Loucy (cell line): ENCODE measurements around the gene NTN5.
A peak's percentile ranks its signal among the peaks of the same experiment; 100 is the strongest.

Experiments used
- H2AFZ ChIP-seq: fragments of 200-600 bp; sonication (generic); 2 replicates; pipeline ENCODE4 v1.6.0; 2016; ENCODE audit warnings: antibody characterized with exemption, mild to moderate bottlenecking, low read length, moderate library complexity
- H3F3A ChIP-seq: fragments of 200-600 bp; 2 replicates; pipeline ENCODE4 v1.6.0; 2016; ENCODE audit warnings: antibody characterized with exemption, low read depth, mild to moderate bottlenecking
- H3K27me3 ChIP-seq: fragments of 200-600 bp; sonication (generic); 2 replicates; pipeline ENCODE4 v1.6.1; 2014; ENCODE audit warnings: low read length, mild to moderate bottlenecking; ENCODE audit not compliant: insufficient read depth, poor library complexity, severe bottlenecking
- H3K36me3 ChIP-seq: fragments of 200-600 bp; sonication (generic); 2 replicates; pipeline ENCODE4 v1.6.1; 2016; ENCODE audit warnings: low read length; ENCODE audit not compliant: insufficient read depth
- H3K4me1 ChIP-seq: fragments of 200-600 bp; sonication (generic); 2 replicates; pipeline ENCODE4 v1.5.1; 2014; ENCODE audit warnings: low read length, mild to moderate bottlenecking; ENCODE audit not compliant: insufficient read depth, poor library complexity, severe bottlenecking
- H3K4me2 ChIP-seq: fragments of 200-600 bp; sonication (generic); 2 replicates; pipeline ENCODE4 v1.6.0; 2014; ENCODE audit warnings: antibody characterized with exemption, low read length, low read depth, mild to moderate bottlenecking; ENCODE audit not compliant: poor library complexity, severe bottlenecking
- H3K4me3 ChIP-seq: fragments of 200-600 bp; sonication (generic); 2 replicates; pipeline ENCODE4 v1.5.1; 2014; ENCODE audit warnings: low read length, mild to moderate bottlenecking, mixed read lengths; ENCODE audit not compliant: poor library complexity, severe bottlenecking
- H3K79me2 ChIP-seq: fragments of 200-600 bp; sonication (generic); 2 replicates; pipeline ENCODE4 v1.6.1; 2014; ENCODE audit warnings: low read length; ENCODE audit not compliant: insufficient read depth
- H3K9ac ChIP-seq: fragments of 200-600 bp; sonication (generic); 2 replicates; pipeline ENCODE4 v1.6.0; 2014; ENCODE audit warnings: mild to moderate bottlenecking, low read depth, low read length, moderate library complexity; ENCODE audit not compliant: poor library complexity, severe bottlenecking
- H3K9me2 ChIP-seq: fragments of 200-600 bp; sonication (generic); replicated peaks from 2 replicates; pipeline ENCODE4 v1.6.1; 2016; ENCODE audit warnings: low read depth, low read length, mixed read lengths
- H3K9me3 ChIP-seq: fragments of 200-600 bp; sonication (generic); 2 replicates; pipeline ENCODE4 v1.6.1; 2014; ENCODE audit warnings: mild to moderate bottlenecking, antibody characterized with exemption, low read length, low read depth; ENCODE audit not compliant: insufficient read depth
- H4K20me1 ChIP-seq: fragments of 200-600 bp; sonication (generic); 2 replicates; pipeline ENCODE4 v1.6.0; 2014; ENCODE audit warnings: antibody characterized with exemption, low read length, mild to moderate bottlenecking; ENCODE audit not compliant: insufficient read depth, poor library complexity, severe bottlenecking
- CTCF ChIP-seq: fragments of 200-600 bp; sonication (generic); conservative IDR thresholded peaks from 2 replicates; pipeline ENCODE4 v1.5.1; 2014; ENCODE audit warnings: mild to moderate bottlenecking, antibody characterized with exemption, low read length
- EZH2phosphoT487 ChIP-seq: fragments of 200-600 bp; IDR thresholded peaks from 2 replicates; pipeline ENCODE4 v1.6.1; 2018; ENCODE audit warnings: antibody characterized with exemption, mild to moderate bottlenecking, moderate library complexity, borderline replicate concordance

Gene NTN5

GRCh38 chr19:48634424-48635262 lies 38.2 kb downstream of the NTN5 start:
- peak overlapping the region; percentile 97 for H3K9ac ChIP-seq
- TF ChIP-seq CTCF (no peak), EZH2phosphoT487 (no peak)

GRCh38 chr19:48634036-48634342 lies 38.8 kb downstream of the NTN5 start:
- Histone ChIP-seq H3K36me3 (peaks cover 12% of the 10 kb centered on the region; the same call in 1 of the 2 replicates), H3K4me1 (peaks cover 39% of the 10 kb centered on the region), H3K9me2 (no peaks in the 10 kb centered on the region), H3K9ac (peak overlapping the region; percentile 97), H3K79me2 (peaks cover 38% of the 10 kb centered on the region), H4K20me1 (peaks cover 4% of the 10 kb centered on the region), H3K9me3 (no peaks in the 10 kb centered on the region), H3K4me2 (peak overlapping the region; percentile 99), H3F3A (peaks cover 3% of the 10 kb centered on the region), H3K27me3 (no peaks in the 10 kb centered on the region), H2AFZ (peak overlapping the region; percentile 44; the same call in 1 of the 2 replicates), H3K4me3 (peak overlapping the region; percentile 93)
- TF ChIP-seq CTCF (no peak), EZH2phosphoT487 (no peak)

More at GRCh38 chr19:48634424-48635262, 38.2 kb downstream of the NTN5 start:
- peak overlapping the region; percentile 93 for H3K4me3 ChIP-seq
- peaks cover 38% of the 10 kb centered on the region for H3K79me2 ChIP-seq
- H3K4me2 ChIP-seq: peak overlapping the region; percentile 99
- H2AFZ ChIP-seq: peak overlapping the region; percentile 44; the same call in 1 of the 2 replicates
- no peaks in the 10 kb centered on the region for H3K9me2 ChIP-seq
- no peaks in the 10 kb centered on the region for H3K9me3 ChIP-seq
- H3F3A ChIP-seq: peaks cover 3% of the 10 kb centered on the region
- peaks cover 44% of the 10 kb centered on the region for H3K4me1 ChIP-seq
- peaks cover 4% of the 10 kb centered on the region for H4K20me1 ChIP-seq
- H3K36me3 ChIP-seq: peaks cover 12% of the 10 kb centered on the region; the same call in 1 of the 2 replicates
- H3K27me3 ChIP-seq: no peaks in the 10 kb centered on the region

GRCh38 chr19:48633148-48634035 lies 39.4 kb downstream of the NTN5 start:
- Histone ChIP-seq H3K27me3 (no peaks in the 10 kb centered on the region), H3K4me2 (peak overlapping the region; percentile 99), H3K36me3 (peaks cover 12% of the 10 kb centered on the region; the same call in 1 of the 2 replicates), H3K9me3 (no peaks in the 10 kb centered on the region), H3K4me3 (peak overlapping the region; percentile 93), H2AFZ (no peak overlapping the region), H3K79me2 (peaks cover 38% of the 10 kb centered on the region), H3K4me1 (peaks cover 35% of the 10 kb centered on the region), H3F3A (peaks cover 3% of the 10 kb centered on the region), H3K9me2 (no peaks in the 10 kb centered on the region), H4K20me1 (peaks cover 4% of the 10 kb centered on the region), H3K9ac (peak overlapping the region; percentile 97)
- no peak for TF ChIP-seq CTCF
- no peak for TF ChIP-seq EZH2phosphoT487
